Right kidney (tissue), 1 donor: Measurements from ENCODE around the gene FXYD2.

ENCODE experiments used
- DNase-seq: peaks from one replicate; pipeline ENCODE4 v3.0.0-alpha.2; 2016

The FXYD2 gene

DNA sequence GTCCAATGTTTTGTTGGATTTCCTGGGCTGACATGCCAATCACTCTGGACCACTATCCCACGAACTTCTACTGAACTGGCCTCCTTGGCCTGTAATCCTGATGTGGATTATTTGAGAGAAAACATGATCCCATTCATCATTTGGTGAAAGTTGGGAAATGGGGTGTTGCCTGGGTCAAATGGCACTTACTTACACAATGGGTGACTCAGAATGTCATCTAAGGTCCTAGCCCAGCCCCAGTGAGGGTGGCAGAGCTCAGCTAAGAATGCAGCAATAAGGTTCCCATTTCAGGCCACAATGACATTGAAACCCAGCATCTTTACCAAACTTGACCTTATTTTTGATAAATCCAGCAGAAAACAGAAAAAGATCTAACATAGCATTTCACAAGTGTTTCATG, 19.5 kb downstream of the FXYD2 start:
- DNase-seq: no peak

GRCh38 chr11:117803896-117804295, 20.6 kb downstream of the FXYD2 start:
- DNase-seq: no peak

GRCh38 chr11:117799634-117800033, 24.9 kb downstream of the FXYD2 start:
- no peak for DNase-seq

GRCh38 chr11:117796872-117797529, 27.5 kb downstream of the FXYD2 start, which contains the start of gene DSCAML1:
DSCAML1 (minus strand) TSS chr11:117797216; CDS start chr11:117797079, 137 bp downstream.
- peak; percentile 66 for DNase-seq

- DNase-seq: no peak
Measured at GRCh38 chr11:117796456-117796871, 28.1 kb downstream of the FXYD2 start.

- no peak for DNase-seq
Measured at GRCh38 chr11:117795638-117796455, 28.7 kb downstream of the FXYD2 start.

GRCh38 chr11:117794772-117795629, 29.5 kb downstream of the FXYD2 start:
- DNase-seq: no peak

GRCh38 chr11:117794135-117794534, 30.4 kb downstream of the FXYD2 start:
- DNase-seq: no peak

DNA sequence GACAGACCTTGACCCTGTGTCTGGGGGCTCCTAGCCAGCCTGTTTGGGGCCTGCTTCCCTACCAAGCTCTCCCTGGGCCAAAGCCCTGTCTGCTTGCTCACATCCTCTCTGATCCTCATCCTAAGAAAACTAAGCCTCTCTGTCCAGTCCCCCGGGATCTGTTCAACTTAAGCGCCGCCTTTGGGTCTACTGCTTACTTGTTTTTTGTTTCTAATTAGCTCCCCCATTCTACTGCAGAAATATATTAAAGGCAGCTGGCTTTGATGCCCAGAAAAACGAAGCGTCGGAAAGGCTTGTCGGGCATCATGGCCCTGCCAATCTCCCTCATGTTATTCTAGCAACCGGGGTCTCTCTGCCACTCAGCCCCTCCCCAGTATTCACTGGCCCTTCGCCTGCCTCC, 31.0 kb downstream of the FXYD2 start:
- no peak for DNase-seq

- no peak for DNase-seq
Measured at GRCh38 chr11:117792992-117793391, 31.6 kb downstream of the FXYD2 start.

GRCh38 chr11:117792241-117792640, 32.3 kb downstream of the FXYD2 start:
- DNase-seq: no peak

DNA sequence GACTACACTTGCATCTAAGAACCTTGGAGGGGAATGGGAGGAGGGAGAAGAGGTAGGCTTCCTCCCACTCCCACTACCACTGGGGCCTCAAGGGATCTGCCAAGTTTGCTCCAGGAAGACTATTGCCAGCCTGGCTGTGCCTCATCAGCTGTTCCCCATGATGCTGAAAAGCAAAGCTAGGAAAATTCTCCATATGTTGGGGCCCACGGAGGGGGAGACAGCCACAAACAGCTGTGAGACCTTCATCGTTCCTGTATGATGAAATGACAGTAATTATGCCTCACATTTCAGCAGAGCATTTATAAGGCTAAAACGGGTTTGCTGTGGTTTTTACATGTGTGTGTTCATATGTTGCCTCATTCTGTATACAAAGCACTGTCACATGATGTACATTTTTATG, 34.3 kb downstream of the FXYD2 start:
- no peak for DNase-seq

DNA sequence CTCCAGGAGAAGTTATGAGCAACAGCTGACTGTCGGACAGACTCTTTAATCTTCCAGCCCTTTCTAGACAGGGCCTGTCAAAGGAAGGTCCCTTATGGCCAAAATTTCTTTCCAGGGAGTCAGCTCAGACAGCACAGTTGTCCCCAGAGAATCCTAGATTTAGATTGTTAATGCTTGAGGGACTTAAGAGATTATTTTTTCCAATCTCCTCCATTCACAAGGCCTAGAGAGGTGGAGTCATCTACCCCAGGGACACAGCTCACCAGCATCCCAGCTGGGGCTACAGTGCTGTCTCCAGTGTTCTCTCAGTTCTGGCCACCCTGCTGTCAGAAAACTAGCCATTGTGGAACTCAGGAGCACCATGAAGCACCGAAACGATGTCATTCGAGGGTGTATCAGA, 35.3 kb downstream of the FXYD2 start:
- no peak for DNase-seq

- DNase-seq: no peak
Measured at GRCh38 chr11:117786135-117786870, 38.2 kb downstream of the FXYD2 start.

DNA sequence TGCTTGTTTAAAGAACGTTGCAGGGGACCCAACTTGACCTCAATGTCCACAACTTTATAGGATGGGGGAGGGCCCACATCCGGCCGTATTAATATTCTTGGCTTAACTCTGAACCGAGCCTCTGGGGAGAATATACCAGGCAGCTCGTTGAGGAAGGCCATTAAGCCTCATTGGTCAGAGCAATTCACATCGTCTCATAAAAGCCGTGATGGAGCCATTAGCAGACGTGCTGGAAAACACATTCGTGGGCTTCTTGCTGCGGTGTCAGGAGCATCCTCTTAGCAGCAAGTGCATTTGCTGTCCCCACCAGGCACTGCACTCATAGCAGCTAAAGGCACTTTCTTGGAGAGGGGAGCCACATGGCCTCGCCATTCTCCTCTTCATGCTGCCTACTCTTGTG, 42.4 kb downstream of the FXYD2 start:
- DNase-seq: no peak

DNA sequence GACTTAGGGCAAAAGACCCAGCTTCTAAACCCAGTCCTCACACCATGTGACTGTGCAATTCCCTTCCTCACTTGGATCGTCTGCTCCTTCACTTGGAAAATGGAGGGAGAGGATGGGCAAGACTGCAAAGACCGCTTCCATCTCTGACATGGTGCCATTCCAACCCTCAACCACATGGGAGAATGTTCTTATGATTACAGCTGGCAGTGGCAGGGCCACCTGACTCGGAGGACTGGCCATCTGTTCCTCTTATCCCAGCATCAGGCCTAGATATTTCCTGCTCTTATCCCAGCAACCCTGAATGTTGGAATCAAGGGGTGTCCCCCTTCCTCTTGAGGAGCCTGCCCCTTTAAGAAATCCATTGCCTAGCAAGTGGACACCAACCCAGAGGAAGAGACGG, 42.9 kb downstream of the FXYD2 start:
- no peak for DNase-seq

DNA sequence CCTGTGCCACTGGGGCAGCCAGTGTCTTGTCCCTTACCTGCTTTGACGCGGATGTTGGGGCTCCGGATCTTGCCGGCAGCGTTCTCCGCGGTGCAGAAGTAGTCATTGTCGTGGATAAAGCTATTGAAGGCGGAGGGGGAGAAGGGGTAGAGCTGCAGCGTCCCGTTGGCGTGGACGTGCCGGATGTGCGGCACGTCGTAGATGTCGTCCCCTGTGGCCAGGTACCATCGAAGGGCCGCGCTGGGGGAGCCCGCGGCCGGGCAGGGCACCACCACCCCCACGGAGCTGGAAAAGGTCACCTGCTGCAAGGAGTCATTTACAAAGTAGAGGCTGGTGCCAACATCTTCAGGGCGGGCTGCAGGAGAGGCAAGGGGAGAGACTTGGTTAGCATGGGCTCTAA, 44.1 kb downstream of the FXYD2 start:
- DNase-seq: no peak

DNA sequence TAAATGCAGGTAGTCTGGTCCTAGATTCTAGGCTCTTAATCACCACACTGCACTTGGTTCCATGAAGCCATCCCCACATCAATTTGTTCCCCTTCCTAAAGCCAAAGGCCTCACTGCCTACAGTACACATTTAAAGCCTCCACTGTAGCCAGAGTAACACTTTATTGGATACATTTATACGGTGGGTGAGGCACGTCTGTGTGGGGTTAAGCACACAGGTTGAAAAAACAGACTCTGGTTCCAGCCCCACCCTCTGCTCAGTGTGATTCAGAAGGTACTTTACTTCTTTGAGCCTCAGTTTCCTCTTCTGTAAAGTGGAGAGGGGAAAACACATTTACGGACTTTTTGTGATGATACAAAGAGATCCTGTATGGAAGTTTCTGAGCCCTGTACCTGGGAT, 50.0 kb downstream of the FXYD2 start:
- no peak for DNase-seq

DNA sequence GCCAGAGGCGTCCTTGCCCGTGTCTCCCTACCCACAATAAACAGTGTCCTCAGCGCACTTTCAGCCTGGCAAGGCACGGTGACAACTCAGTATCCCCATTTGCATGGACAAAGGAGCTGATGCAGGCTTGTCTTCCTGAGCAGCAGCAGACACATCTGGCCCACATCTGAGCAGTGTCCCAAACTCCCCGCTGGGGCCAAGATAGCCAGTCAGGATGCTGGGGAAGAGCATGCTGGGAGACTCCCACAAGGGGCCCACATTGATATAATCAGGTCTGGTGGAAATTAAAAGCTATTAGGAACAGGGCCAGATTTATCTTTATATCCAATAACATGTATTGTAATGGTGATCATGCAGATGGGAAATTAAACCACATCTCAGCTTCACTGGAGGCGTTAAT, 52.2 kb downstream of the FXYD2 start:
- DNase-seq: no peak

GRCh38 chr11:117771841-117772240, 52.7 kb downstream of the FXYD2 start:
- DNase-seq: no peak

DNA sequence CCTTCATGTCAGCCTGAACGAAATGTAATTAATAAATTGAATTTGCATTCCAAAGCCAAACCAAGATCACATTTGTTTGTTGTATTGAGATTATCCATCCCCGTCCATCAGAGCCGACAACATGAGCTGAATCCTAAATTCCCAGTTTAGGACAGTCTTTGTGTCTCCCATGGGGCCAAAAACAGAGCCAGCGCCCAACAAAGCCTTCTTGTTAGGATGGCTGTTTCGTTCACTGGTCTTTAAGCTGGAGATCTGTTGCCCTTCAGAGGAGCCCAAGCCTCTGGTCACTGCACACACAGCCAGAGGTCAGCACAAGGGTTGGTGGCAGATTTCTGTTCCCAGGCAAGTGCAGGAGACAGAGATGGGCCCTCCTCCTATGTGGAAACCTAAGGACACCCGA, 53.3 kb downstream of the FXYD2 start:
- no peak for DNase-seq

DNA sequence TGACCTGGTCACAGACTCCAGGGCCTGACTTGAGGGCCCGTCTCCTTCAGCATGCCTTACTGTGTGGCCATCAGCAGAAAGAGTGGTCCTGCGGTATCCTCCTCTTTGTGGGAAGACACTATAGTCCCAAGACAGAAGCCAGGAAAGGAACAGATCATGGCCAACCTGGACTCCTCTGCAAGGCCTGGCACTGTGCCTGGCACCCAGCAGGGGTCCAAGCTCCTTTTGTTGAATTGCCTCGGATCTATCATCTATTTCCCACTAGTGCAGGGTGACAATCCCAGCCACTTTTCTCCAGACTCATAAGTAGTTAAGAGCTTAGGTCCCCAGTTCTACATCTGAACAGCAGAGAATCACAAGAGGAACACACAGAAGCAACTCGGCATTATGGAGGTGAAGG, 54.5 kb downstream of the FXYD2 start:
- DNase-seq: no peak
